ENCODE results near the gene MMS22L.

DNA sequence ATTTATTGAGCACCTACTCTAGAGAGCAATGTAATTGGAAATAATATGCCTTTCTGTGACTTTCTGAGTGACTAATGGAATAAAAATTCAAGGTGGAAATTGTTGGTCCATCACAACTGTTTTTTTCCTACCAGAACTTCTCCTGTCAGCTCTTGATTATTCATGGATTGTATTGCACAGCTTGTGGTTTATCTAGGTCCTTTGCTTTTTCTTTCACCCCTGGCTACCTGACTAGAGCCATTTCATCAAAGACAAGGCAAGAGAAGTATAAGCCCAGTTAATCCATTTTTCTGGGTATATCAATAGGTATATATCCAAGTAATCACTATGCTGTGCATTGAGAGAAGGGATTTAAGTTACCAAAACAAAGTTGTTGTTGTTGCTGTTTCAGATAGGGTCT lies 168.4 kb downstream of the MMS22L start:
- TF ChIP-seq CTCF (IDR thresholded peaks at IDR 0.05) (no peak), ZFX (IDR thresholded peaks at IDR 0.05; ENCODE audit: borderline replicate concordance) (no peak)
